GM19043 (cell line): ENCODE data around the gene PATJ.
A peak's percentile ranks its signal among the peaks of the same experiment; 100 is the strongest.

Experiments used
- ATAC-seq: cut with Tn5 transposase; IDR thresholded peaks from one replicate; pipeline ENCODE4 v1.9.1; 2021; ENCODE audit warnings: low read depth; ENCODE audit not compliant: unreplicated experiment

The PATJ gene

DNA sequence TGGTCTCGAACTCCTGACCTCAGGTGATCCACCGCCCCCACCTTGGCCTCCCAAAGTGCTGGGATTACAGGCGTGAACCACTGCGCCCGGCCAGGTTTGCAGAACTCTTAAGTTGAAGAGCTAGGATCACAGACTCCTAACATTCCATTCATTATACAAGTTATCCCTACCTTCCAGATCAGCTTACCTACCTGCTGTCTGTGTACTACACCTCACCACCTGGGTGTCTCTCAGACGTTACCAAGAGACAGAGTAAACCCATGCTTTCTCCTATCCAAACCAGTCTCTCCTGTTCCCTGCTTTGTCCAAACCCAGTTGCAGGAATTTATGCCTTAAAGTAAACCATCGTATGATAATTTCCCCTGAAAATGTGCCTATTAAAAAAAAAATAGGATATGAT, 329.4 kb downstream of the PATJ start:
- ATAC-seq, result no peak

DNA sequence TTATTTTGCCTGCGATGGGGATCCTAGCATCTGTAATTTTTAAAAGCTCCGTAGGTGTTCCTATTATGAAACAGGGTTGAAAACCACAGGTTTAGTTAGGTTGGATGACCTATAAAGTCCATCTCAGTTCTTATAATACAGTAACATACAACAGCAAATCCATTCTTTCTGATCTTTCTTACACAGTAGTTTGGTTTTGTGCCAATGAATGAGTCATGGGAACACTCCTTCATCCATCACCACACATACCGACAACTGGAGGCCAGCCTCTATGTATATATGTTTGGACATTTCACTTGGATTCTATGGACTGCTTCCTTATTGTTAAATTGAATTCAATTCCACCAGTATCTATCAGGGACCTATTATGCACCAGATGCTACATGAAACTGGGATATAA, 334.0 kb downstream of the PATJ start:
- ATAC-seq, result no peak

DNA sequence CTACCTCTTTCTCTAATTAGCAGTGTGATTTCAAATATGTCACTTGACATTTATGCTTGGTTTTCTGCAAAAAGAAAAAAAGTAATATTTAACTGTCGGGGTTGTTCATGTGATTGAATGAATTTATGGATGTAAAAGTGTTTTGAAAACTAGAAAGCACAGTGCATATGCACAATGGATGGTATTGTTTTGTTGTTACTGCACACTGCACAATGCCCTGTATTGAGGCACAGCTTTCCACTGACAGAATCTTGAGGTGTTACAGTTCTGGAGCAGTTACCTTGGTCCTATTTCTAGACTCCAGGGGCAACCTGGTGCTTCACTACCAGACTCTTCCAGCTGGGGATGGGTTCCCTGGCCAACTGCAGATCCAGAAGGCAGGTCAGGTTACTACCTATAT, 335.5 kb downstream of the PATJ start:
- no peak for ATAC-seq

- ATAC-seq, result peak; percentile 72
Observed at GRCh38 chr1:62082456-62083363, 340.4 kb downstream of the PATJ start.

DNA sequence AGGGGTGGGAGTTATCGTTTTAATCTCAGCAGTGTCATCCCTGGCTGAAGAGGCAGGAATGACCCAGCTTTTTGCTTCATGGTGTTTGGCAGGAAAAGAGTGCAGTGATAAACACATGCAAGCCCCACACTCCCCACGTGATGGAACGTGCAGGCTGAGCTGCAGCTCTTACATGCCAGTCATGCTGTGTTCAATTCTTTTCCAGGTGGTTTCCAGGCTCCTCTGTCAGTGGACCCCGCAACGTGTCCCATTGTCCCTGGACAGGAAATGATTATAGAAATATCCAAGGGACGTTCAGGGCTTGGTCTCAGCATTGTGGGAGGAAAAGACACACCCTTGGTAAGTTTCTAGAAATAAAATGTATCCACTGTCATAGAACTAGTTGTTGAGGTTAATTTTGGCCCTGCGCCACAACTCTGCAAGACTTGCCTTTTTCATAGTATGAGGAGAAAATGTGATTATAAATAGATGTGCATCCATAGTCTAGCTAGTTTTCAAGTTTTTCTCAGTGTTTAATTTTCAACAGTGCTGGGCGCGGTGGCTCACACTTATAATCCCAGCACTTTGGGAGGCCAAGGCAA, 342.1 kb downstream of the PATJ start:
- ATAC-seq, result no peak

GRCh38 chr1:62088439-62088838, 346.2 kb downstream of the PATJ start:
- no peak for ATAC-seq

GRCh38 chr1:62089570-62089969, 347.3 kb downstream of the PATJ start:
- ATAC-seq, result no peak

DNA sequence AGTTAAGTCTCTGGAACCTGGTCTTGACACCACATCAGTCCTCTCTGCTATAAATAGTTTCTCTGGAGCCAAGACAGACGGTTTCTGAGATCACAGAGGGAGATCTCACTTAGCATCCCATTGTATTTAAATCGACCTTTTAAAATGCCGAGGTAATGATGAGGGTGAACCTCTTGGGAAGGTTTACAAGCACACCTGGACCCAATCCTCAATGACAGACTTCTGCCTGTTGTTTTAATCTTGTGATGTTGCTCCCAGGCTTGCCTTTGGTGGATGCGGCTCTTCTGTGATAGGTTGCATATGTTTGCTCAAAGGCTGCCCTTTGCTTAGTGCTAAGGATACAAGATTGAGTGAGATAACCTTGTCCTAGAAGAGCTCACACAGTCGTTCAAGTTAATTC, 347.7 kb downstream of the PATJ start:
- ATAC-seq, result no peak

- ATAC-seq, result no peak
Observed at GRCh38 chr1:62092110-62092509, 349.8 kb downstream of the PATJ start.

DNA sequence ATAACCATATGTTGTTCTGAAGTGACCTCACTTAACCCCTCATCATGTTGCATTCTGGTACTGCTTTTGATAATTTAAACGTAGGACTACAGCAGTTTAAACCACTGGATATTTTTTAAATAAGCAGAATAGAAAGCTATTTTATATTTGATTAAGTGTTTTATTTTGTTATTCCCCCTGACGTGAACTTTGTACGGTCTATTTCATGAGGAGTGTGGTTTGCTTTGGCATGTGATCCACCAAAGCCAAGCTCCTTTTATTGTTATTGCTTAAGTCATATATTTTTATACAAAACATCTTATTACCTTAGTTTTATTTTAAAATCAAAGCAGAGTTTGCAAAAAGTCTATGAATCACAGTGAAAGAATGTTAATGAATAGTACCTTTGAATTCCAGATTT, 351.0 kb downstream of the PATJ start:
- ATAC-seq, result no peak

DNA sequence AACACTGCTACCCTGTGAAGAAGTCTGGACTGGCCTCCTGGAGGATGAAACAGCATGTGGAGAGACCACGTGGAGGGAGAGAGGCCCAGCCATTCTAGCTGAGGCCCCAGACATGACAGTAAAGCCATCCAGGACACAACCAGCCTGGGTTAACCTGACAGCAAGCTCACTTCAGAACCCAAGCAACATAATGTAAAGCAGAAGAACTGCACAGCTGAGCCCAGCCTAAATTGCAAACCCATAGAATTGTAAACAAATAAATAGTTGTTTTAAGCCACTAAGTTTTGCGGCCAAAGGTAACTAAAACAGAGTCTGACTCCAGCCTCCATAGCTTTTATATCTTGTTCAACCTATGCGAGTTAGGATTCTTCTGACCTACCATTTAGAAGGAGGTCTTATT, 355.2 kb downstream of the PATJ start:
- no peak for ATAC-seq

- ATAC-seq, result no peak
Observed at GRCh38 chr1:62100442-62100841, 358.2 kb downstream of the PATJ start.

DNA sequence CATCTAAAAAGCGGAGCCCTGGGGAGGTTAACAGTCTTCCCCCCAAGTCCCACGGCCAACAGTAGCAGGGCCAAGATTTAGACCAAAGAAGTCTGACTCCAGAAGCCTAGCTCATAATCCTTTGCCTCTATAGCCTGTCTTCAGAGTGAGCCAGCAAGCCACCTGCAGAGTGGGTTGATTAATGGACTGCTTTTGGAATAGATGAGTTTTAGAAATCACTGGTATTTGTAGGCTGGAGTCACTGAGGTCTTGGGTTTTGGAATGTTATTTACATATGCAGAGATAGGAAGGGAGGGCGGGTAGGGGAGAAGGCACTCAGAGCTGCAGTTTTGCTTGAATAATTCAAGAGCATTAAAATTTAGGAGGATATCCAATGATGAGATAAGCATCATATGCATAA, 361.6 kb downstream of the PATJ start:
- ATAC-seq, result no peak

DNA sequence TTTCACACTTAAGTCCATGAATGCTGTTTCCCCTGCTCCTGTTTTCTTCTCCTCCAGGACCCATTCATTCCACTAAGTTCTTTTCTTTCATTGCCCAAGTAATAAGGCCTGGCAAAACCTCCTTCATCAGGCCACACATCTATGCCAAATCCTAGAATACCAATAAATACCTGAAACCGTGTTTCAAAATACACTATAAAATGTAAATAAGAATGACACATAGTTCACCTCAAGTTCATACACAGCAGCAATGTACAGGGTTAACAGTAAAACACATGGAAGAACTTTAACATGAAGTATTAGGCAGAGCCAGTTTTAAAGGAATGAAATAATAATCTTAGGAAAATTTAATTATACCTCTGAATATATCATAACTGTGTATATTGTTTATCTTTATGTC, 365.6 kb downstream of the PATJ start:
- no peak for ATAC-seq

DNA sequence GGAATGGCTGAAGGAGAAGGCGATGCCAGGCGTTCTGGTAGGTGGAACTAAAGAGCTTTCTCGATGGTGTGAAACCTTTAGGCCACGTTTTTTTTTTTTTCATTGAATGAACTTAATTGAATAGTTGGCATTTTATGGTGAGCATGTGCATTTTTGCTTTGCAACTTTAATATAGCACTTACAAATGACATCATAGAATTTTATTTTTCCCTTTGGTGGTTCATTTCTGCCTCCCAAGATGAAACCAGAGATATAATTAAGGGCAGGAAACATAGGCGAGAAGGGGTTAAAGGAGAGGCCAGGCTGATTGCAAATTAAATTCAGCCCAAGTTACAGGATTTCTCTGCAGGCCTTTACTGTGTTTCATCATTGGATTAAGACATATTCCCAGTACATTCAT, 366.8 kb downstream of the PATJ start:
- ATAC-seq, result no peak

DNA sequence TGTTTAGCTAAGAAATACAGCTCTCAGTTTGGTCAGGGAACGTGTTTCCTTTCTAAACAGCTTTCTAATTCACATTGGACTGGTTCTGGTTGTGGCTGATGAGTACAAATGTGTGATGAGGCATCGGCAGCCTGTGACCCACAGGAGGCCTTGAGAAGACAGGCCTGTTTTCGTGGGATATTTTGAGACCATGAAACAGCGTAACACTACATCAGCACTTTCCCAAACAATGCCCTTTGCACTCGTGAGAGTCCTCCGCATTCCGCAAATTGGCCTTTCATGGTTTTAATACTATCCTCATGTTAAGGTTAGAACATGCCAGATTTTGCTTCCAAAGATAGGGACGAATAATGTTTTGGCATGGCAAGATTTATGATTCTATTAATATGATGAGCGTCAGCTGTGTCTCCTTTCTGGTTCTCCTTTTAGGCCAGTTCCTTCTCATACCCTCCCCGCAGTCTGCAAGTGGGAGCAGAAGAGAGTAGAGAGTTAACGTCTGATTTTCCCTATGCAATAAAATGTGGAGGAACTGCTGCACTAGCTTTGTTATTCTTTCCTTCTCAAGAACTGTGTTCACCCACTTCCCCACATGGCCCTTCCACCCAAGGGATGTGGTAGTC, 368.0 kb downstream of the PATJ start:
- no peak for ATAC-seq

DNA sequence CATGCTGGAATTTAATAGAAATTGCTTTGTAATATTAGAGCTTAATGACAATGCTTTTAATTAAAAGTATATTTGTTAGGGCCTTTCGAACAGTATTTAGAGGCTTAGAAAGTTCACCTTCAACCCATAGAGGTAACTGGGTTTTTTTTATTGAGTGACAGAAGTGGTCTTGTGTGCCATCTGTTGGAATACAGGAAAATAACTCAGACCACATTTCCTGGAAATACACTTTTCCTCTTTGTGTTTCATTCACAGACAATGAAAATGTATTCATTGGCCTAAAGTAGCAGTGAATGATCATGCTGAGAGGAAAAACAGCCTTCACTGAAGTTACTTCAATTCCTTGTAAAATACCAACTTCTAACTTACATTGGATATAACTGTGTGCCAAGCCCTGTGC, 368.8 kb downstream of the PATJ start:
- ATAC-seq, result no peak

GRCh38 chr1:62113507-62113906, 371.2 kb downstream of the PATJ start:
- ATAC-seq, result no peak

DNA sequence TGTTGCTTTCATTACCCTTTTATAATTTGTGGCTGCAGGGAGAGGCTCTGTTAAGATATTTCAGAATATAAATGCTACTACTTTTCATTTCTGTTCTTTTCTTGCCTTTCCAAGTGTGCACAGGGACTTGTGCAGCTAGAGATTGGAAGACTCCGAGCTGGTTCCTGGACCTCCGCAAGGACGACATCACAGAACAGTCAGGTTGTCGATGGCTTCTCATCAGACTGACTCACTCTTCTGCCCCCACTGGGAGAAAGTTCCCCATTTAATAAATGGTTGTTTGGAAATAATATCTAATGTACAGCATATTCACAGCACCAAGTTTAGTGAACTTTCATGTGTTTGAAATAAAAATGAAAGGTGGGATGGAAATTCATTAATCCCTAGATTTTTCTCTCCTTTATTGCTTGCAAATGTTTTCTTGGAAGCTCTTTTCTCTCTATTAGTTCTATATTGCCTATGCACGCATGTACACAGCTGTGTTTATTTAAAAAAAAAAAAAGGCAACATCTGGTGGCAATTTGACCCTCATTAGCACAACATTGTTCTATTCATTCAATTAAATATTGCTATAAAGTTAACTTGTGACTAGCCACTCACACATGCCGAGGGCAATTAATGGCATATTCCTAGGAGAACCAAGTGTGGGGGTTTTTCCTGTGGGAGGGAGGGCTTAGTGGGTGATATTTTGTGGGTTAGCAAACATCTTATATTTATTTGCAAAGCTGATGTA, 374.9 kb downstream of the PATJ start:
- no peak for ATAC-seq

- ATAC-seq, result no peak
Observed at GRCh38 chr1:62126579-62127290, 384.5 kb downstream of the PATJ start.

DNA sequence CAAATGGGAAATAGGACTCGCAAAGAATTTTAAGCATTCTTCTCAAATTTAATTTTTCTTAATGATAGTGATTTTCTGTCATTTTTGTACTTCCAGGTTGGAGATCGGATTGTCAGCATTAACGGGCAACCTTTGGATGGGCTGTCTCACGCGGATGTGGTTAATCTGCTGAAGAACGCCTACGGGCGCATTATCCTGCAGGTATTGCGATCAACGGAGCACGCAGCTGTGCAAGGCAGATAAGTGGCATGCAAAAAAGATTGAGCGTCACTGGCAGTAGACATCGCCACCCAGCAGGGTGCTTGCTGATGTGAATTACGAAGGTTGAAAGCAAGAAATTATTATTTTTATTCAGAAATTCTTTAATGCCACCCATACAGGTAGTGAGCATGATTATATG, 386.5 kb downstream of the PATJ start:
- no peak for ATAC-seq
